Activated CD4-positive, CD25-positive, alpha-beta regulatory T cell treated with anti-CD3 and anti-CD28 coated beads, Interleukin-2, amount 50 U/mL, for 16 hours (primary cell): ENCODE measurements around the gene PCDHB7.
"Not testable (repeated sequence)": the region's sequence is repeated elsewhere in the genome, so short reads cannot be mapped to it uniquely, and the experiment has no call there.

Experiments
- DNase-seq: peaks from one replicate; pipeline ENCODE4 v3.0.0-alpha.2; 2020; ENCODE audit warnings: low read depth, low spot score

PCDHB7 gene

DNA sequence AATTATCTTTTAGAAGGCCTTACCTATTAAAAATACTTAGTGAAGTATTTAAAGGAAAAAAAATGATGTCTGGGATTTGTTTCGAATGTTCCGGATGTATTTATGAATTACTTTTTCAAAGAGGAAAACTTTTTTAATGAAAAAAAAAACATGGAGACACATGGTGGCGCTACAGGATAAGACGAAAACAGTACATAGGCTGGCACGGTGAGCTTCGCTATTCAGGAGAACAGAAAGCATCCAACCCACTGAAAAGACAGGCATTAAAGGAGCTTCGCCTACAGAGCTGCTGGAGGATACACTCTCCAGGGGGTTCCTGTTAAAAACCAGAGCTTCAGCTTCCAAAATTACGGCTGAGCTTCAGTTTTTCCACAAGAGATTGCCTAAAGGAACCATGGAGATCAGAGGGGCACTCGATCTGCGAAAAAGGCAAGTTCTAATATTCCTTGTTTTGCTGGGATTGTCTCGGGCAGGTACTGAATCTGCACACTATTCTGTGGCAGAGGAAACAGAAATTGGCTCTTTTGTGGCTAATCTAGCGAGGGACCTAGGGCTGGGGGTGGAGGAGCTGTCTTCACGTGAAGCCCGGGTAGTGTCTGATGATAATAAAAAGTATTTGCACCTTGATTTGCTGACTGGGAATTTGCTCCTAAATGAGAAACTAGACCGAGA is 50.8 kb downstream of the PCDHB7 start, which contains the start of gene PCDHB14:
TSS of gene PCDHB14 (plus strand) at position 232 of the 672 bp plus-strand sequence. CDS start at position 395, 163 bp downstream.
- no peak for DNase-seq

DNA sequence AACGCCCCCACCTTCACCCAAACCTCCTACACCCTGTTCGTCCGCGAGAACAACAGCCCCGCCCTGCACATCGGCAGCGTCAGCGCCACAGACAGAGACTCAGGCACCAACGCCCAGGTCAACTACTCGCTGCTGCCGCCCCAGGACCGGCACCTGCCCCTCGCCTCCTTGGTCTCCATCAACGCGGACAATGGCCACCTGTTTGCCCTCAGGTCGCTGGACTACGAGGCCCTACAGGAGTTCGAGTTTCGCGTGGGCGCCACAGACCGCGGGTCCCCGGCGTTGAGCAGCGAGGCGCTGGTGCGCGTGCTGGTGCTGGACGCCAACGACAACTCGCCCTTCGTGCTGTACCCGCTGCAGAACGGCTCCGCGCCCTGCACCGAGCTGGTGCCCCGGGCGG is 52.4 kb downstream of the PCDHB7 start:
- not testable (repeated sequence) for DNase-seq

DNA sequence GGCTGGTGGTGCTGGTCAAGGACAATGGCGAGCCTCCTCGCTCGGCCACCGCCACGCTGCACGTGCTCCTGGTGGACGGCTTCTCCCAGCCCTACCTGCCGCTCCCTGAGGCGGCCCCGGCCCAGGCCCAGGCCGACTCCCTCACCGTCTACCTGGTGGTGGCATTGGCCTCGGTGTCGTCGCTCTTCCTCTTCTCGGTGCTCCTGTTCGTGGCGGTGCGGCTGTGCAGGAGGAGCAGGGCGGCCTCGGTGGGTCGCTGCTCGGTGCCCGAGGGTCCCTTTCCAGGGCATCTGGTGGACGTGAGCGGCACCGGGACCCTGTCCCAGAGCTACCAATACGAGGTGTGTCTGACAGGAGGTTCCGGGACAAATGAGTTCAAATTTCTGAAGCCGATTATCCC is 53.0 kb downstream of the PCDHB7 start:
- not testable (repeated sequence) for DNase-seq
